IgD-negative memory B cell (primary cell): ENCODE data around the gene RASAL1. TPM values are rescaled to one million over a fixed set of nuclear protein-coding genes. Genes with fewer than 3 reads are reported as not detected.

Source experiments
- H3K27ac Mint-ChIP-seq, 3 donors: one replicate each; pipeline ENCODE4 v1.8.0; 2020 to 2022; ENCODE audit warnings: mild to moderate bottlenecking in 3 of 3, mixed read lengths in 3 of 3, moderate library complexity in 1 of 3
- H3K27me3 Mint-ChIP-seq: one replicate; pipeline ENCODE4 v1.8.0; 2021; ENCODE audit warnings: mixed read lengths
- H3K36me3 Mint-ChIP-seq: one replicate; pipeline ENCODE4 v1.8.0; 2020; ENCODE audit warnings: mild to moderate bottlenecking, mixed read lengths
- H3K4me1 Mint-ChIP-seq, 3 donors: one replicate each; pipeline ENCODE4 v1.8.0; 2020 to 2022; ENCODE audit warnings: mixed read lengths in 3 of 3, mild to moderate bottlenecking in 1 of 3
- H3K4me3 Mint-ChIP-seq, 4 donors: one replicate each; pipeline ENCODE4 v1.8.0; 2020 to 2022; ENCODE audit warnings: mild to moderate bottlenecking in 4 of 4, mixed read lengths in 4 of 4, moderate library complexity in 3 of 4
- H3K9me3 Mint-ChIP-seq, 3 donors: one replicate each; pipeline ENCODE4 v1.8.0; 2020 to 2021; ENCODE audit warnings: mixed read lengths in 3 of 3, mild to moderate bottlenecking in 1 of 3
- polyA plus RNA-seq: library from polyadenylated mRNA; unstranded; fragments of 300-500 nt; fragmentation: Illumina TruSeq; gene quantifications from one replicate; pipeline ENCODE4 v1.2.3, GENCODE V29; 2021

RASAL1 gene
- polyA plus RNA-seq, 1 donor from 2014 or later, result not detected

DNA sequence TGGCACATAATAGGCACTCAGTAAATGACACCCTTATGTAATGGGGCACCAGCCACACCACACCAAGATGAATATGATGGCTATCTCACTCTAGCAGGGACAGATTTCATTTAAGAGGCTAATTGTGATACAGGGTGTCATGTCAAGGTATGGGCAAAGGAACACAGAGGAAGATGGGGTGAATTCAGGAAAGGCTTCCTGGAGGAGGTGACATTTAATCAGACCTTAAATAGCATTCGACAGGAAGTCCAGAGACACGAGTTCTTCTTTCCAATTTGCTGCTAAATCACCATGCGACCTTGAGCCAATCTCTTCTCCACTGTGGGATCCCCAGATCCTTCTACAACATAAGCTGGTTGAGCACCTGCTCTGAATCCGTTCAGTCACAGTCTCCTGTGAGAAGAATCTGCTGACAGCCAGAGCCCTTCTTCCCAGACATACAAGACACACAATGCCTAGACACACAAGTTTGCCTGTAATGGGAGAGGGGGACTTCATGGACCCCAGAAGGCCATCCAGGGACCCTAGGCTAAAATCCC is 80.5 kb downstream of the RASAL1 start:
- Mint-ChIP-seq H3K27ac (peak overlapping the region in 1 of 3 donors; percentile 44), H3K4me1 (peaks cover 29 to 41% (median 37%) of the 10 kb centered on the region in 3 donors), H3K27me3 (peaks cover 2% of the 10 kb centered on the region), H3K9me3 (no peaks in the 10 kb centered on the region), H3K4me3 (peak overlapping the region in 3 of 4 donors; percentile 24 to 89 (median 56)), H3K36me3 (peaks cover 1% of the 10 kb centered on the region)

DNA sequence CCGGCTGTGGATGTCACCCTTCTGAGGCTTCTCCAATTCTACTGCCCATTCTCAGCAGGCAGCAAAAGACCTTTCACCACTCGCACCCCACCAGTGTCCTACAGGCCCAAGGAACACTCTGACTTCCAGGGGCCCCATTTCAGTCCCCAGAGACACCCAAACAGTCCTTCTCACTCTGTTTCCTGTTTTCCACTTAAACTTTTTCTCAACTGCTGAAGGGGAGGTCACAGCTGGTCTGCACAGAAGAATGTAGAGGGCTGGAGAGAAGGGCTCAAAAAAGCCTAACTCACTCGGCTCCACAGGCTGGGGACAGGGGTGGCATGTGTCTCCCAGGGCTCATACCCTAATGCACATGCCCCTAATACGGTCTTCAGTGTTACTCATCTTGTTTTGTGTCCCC is 83.2 kb downstream of the RASAL1 start:
- Mint-ChIP-seq H3K9me3 (no peaks in the 10 kb centered on the region), H3K27me3 (no peaks in the 10 kb centered on the region), H3K36me3 (peaks cover 1% of the 10 kb centered on the region), H3K4me1 (peaks cover 33 to 52% (median 50%) of the 10 kb centered on the region in 3 donors), H3K4me3 (peak overlapping the region in 2 of 4 donors; percentile 75 to 79), H3K27ac (no peak overlapping the region)

DNA sequence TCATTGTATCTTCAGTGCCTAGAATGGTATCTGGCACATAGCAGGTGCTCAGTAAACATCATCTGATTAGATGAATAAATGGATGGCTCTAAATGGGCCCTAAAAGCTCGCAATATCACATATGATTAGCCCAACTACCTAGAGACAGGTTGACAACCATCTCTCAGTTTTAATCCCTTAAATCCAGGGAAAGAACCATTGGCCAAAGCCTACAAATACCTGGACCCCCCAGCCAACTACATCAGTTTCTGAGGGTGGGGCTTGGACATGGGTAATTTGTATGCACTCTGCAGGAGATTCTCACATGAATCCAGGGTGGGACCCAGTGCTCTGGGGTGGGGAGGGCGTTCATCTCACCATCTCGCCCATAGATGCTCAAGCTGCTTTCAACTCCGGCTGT is 83.8 kb downstream of the RASAL1 start:
- Mint-ChIP-seq H3K27me3 (no peaks in the 10 kb centered on the region), H3K27ac (peak overlapping the region in 1 of 3 donors; percentile 57), H3K36me3 (peaks cover 1% of the 10 kb centered on the region), H3K9me3 (no peaks in the 10 kb centered on the region), H3K4me1 (peaks cover 33 to 52% (median 50%) of the 10 kb centered on the region in 3 donors), H3K4me3 (peak overlapping the region in 2 of 4 donors; percentile 55 to 63)

DNA sequence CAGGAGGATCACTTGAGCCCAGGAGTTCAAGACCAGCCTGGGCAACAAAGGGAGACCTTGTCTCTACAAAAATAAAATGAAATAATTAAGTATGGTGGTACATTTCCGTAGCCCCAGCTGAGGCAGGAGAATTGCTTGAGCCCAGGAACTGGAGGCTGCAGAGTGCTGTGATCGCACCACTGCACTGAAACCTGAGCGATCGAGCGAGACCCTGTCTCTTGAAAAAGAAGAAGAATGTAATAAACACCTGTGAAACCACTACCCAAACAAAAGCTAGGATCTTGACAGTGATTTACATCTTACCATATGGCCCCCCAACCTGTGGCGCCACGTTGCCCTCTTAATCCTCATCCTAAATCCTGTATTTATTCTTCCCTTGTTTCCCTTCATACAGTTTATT is 84.8 kb downstream of the RASAL1 start:
- Mint-ChIP-seq H3K27me3 (no peaks in the 10 kb centered on the region), H3K9me3 (no peaks in the 10 kb centered on the region), H3K4me1 (peaks cover 33 to 48% (median 46%) of the 10 kb centered on the region in 3 donors), H3K4me3 (peak overlapping the region in 3 of 4 donors; percentile 3 to 77 (median 66)), H3K27ac (peak overlapping the region; percentile 40 to 74 (median 57)), H3K36me3 (peaks cover 1% of the 10 kb centered on the region)

DNA sequence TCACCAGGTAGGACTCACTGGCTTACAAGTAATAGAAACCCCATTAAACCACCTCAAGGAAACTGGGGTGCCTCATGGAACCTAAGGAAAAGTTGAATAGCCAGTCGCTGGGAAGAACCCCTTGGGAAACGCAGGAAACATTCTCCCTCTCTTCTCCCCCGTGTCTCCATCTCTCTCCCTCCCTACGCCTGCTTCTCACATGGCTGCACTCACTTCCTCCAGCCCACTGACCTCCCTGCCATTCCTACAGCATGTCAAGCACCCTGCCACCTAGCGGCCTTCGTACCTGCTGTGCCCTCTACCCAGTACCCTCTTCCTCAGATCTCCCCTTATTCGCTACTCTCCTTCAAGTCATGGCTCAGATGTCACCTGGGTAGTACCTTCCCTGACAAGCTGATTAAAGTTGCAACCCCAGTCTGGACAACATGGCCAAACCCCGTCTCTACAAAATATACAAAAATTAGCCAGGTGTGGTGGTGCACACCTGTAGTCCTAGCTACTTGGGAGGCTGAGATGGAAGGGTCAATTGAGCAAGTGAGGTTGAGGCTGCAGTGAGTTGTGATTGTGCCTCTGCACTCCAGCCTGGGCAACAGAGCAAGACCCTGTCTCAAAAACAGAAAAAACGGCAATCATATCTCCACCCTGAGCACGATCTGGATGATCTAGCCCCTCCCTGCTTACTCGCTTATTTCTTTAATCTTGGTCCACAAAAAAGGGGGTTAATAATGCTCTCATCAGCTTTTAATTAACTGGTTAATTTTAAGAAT is 85.4 kb downstream of the RASAL1 start:
- H3K4me3 Mint-ChIP-seq, result peak overlapping the region in 3 of 4 donors; percentile 3 to 77 (median 66)
- H3K9me3 Mint-ChIP-seq, result no peaks in the 10 kb centered on the region
- peaks cover 1% of the 10 kb centered on the region for H3K36me3 Mint-ChIP-seq
- H3K4me1 Mint-ChIP-seq, result peaks cover 33 to 46% (median 46%) of the 10 kb centered on the region in 3 donors
- H3K27ac Mint-ChIP-seq, result peak overlapping the region; percentile 40 to 74 (median 57)
- no peaks in the 10 kb centered on the region for H3K27me3 Mint-ChIP-seq

Other genes with a start within 250 kb of the RASAL1 start
- 115 TPM for gene OAS1, start 228.8 kb downstream of the RASAL1 start, polyA plus RNA-seq
- 12.9 TPM for gene OAS3, start 197.3 kb downstream of the RASAL1 start, polyA plus RNA-seq
- 44.7 TPM for gene OAS2, start 157.2 kb downstream of the RASAL1 start, polyA plus RNA-seq
- gene DTX1, start 79.0 kb downstream of the RASAL1 start, polyA plus RNA-seq, result 0.61 TPM
- gene CFAP73, start 14.0 kb upstream of the RASAL1 start, polyA plus RNA-seq, result not detected
- gene DDX54, start 49.7 kb upstream of the RASAL1 start, polyA plus RNA-seq, result 34.2 TPM
- 24.1 TPM for gene RITA1, start 50.0 kb upstream of the RASAL1 start, polyA plus RNA-seq
- gene TPCN1, start 85.7 kb upstream of the RASAL1 start, polyA plus RNA-seq, result 17.4 TPM
- 12.1 TPM for gene SLC8B1, start 199.3 kb upstream of the RASAL1 start, polyA plus RNA-seq
- 7.1 TPM for gene PLBD2, start 222.8 kb upstream of the RASAL1 start, polyA plus RNA-seq